ENCODE results near the gene MRPL37. TPM values are rescaled to one million over a fixed set of nuclear protein-coding genes. Genes with fewer than 3 reads are reported as not detected.

MRPL37 gene
- total RNA-seq, 1 donor from 2014 or later: 60.4 TPM

DNA sequence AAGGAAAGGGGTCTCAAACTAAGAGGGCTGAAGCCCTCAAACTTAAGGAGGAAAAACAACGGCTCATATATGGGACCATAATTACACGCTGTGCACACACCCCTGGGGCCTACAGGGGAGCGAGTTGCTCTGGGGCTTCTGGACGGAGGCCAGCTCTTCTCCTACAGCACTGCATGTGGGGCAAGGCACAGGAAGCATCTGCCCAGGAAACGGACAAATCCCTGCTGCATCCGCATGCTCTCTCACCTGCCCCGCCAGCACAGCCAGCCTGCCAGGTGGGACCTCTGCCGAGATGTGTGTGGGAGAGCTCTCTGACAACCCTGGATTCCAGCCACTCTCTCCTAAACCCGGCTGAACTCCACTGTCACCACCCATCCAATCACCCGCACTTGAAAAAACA lies 54.1 kb downstream of the MRPL37 start:
- Histone ChIP-seq H4K20me1 (ENCODE audit: low read depth) (peaks cover 68% of the 10 kb centered on the region), H3K79me2 (ENCODE audit: low read depth) (peaks cover 15% of the 10 kb centered on the region), H3K27ac (no peak overlapping the region), H3K27me3 (no peaks in the 10 kb centered on the region), H3K36me3 (no peaks in the 10 kb centered on the region), H2AFZ (replicated peaks) (no peak overlapping the region), H3F3A (ENCODE audit: low read depth) (peaks cover 10% of the 10 kb centered on the region), H3K4me1 (peaks cover 23% of the 10 kb centered on the region), H3K9ac (no peak overlapping the region), H3K9me3 (ENCODE audit: low read depth) (no peaks in the 10 kb centered on the region), H3K4me3 (no peak overlapping the region), H3K4me2 (no peak overlapping the region)
- peak overlapping the region; percentile 53 for H3K4me3 Mint-ChIP-seq
- H3K9me3 Mint-ChIP-seq: no peaks in the 10 kb centered on the region
- peaks cover 7% of the 10 kb centered on the region for H3K27me3 Mint-ChIP-seq (ENCODE audit: insufficient read depth, low read depth)
- peaks cover 32% of the 10 kb centered on the region for H3K4me1 Mint-ChIP-seq
- peaks cover 12% of the 10 kb centered on the region for H3K36me3 Mint-ChIP-seq
- peak overlapping the region; percentile 91 for H3K27ac Mint-ChIP-seq
- DNase-seq (ENCODE audit: low spot score): no peak
- TF ChIP-seq, protein P1, sequence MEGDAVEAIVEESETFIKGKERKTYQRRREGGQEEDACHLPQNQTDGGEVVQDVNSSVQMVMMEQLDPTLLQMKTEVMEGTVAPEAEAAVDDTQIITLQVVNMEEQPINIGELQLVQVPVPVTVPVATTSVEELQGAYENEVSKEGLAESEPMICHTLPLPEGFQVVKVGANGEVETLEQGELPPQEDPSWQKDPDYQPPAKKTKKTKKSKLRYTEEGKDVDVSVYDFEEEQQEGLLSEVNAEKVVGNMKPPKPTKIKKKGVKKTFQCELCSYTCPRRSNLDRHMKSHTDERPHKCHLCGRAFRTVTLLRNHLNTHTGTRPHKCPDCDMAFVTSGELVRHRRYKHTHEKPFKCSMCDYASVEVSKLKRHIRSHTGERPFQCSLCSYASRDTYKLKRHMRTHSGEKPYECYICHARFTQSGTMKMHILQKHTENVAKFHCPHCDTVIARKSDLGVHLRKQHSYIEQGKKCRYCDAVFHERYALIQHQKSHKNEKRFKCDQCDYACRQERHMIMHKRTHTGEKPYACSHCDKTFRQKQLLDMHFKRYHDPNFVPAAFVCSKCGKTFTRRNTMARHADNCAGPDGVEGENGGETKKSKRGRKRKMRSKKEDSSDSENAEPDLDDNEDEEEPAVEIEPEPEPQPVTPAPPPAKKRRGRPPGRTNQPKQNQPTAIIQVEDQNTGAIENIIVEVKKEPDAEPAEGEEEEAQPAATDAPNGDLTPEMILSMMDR (IDR thresholded peaks at IDR 0.05): no peak
- TF ChIP-seq EZH2 (IDR thresholded peaks at IDR 0.05): no peak
- TF ChIP-seq EZH2phosphoT487 (IDR thresholded peaks at IDR 0.05): no peak

DNA sequence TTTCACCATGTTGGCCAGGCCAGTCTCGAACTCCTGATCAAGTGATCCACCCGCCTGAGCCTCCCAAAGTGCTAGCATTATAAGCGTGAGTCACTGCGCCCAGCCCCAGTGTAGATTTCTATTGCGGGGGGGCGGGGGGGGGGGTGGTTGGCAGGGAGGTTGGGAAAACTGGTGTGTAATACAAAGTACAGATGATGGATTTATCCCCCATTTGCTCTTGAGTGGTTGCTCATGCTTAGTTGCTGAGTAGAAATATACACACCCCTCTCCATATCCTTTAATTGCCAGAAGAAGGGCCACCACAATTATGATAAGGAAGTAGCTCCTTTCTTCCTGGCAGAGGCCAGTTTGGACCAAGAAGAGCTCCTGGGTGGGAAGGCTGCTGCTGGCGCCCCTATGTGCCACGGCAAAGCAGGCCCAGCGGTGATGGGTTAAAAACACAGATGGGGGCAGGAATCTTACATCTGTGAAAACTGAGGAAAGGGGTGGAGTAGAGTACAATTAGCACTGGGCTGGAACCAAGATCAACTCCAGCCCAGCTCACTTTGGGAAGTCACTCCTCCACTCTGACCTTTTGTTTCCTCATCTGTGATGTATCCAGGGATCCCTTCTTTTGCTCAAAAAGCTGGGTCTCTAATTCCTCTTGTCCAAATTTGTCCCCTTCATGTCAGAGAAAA lies 55.2 kb downstream of the MRPL37 start:
- H3K36me3 Mint-ChIP-seq: peaks cover 12% of the 10 kb centered on the region

GRCh38 chr1:54256522-54257345 lies 56.8 kb downstream of the MRPL37 start:
- Histone ChIP-seq H3K27me3 (no peaks in the 10 kb centered on the region), H2AFZ (replicated peaks) (no peak overlapping the region), H3K9ac (no peak overlapping the region), H3K4me1 (peaks cover 23% of the 10 kb centered on the region), H3F3A (ENCODE audit: low read depth) (peaks cover 10% of the 10 kb centered on the region), H4K20me1 (ENCODE audit: low read depth) (peaks cover 77% of the 10 kb centered on the region), H3K4me3 (no peak overlapping the region), H3K27ac (no peak overlapping the region), H3K36me3 (no peaks in the 10 kb centered on the region), H3K9me3 (ENCODE audit: low read depth) (no peaks in the 10 kb centered on the region), H3K79me2 (ENCODE audit: low read depth) (peaks cover 20% of the 10 kb centered on the region), H3K4me2 (peak overlapping the region; percentile 57)
- Mint-ChIP-seq H3K27me3 (ENCODE audit: insufficient read depth, low read depth) (peaks cover 8% of the 10 kb centered on the region), H3K9me3 (no peaks in the 10 kb centered on the region), H3K27ac (peak overlapping the region; percentile 42), H3K4me3 (peak overlapping the region; percentile 5), H3K4me1 (peaks cover 52% of the 10 kb centered on the region), H3K36me3 (peaks cover 14% of the 10 kb centered on the region)
- TF ChIP-seq, protein P1 (IDR thresholded peaks at IDR 0.05): no peak
- no peak for TF ChIP-seq EZH2phosphoT487 (IDR thresholded peaks at IDR 0.05)
- no peak for TF ChIP-seq EZH2 (IDR thresholded peaks at IDR 0.05)
- no peak for DNase-seq (ENCODE audit: low spot score)

More for the DNA sequence above, 55.2 kb downstream of the MRPL37 start:
- no peak overlapping the region for H3K4me2 ChIP-seq
- Mint-ChIP-seq H3K9me3 (no peaks in the 10 kb centered on the region), H3K27me3 (ENCODE audit: insufficient read depth, low read depth) (peaks cover 9% of the 10 kb centered on the region), H3K4me3 (no peak overlapping the region), H3K27ac (no peak overlapping the region), H3K4me1 (peaks cover 40% of the 10 kb centered on the region)
- no peak overlapping the region for H2AFZ ChIP-seq (replicated peaks)
- no peaks in the 10 kb centered on the region for H3K36me3 ChIP-seq
- no peak for DNase-seq (ENCODE audit: low spot score)
- H4K20me1 ChIP-seq (ENCODE audit: low read depth): peaks cover 70% of the 10 kb centered on the region
- H3K27me3 ChIP-seq: no peaks in the 10 kb centered on the region
- no peak overlapping the region for H3K27ac ChIP-seq
- no peaks in the 10 kb centered on the region for H3K9me3 ChIP-seq (ENCODE audit: low read depth)
- TF ChIP-seq EZH2 (IDR thresholded peaks at IDR 0.05) (no peak), EZH2phosphoT487 (IDR thresholded peaks at IDR 0.05) (no peak)
- TF ChIP-seq, protein P1 (IDR thresholded peaks at IDR 0.05): no peak
- peaks cover 23% of the 10 kb centered on the region for H3K4me1 ChIP-seq
- H3F3A ChIP-seq (ENCODE audit: low read depth): peaks cover 10% of the 10 kb centered on the region
- peaks cover 20% of the 10 kb centered on the region for H3K79me2 ChIP-seq (ENCODE audit: low read depth)
- no peak overlapping the region for H3K4me3 ChIP-seq
- no peak overlapping the region for H3K9ac ChIP-seq

Measured in neural progenitor cell (in vitro differentiated cells).